Endothelial cell of umbilical vein (primary cell): ENCODE results near the gene SIPA1L3. TPM values are rescaled to one million over a fixed set of nuclear protein-coding genes. Genes with fewer than 3 reads are reported as not detected.

Experiments
- BruUV-seq: library from RNA; stranded (reverse); fragments of 400-500 nt; replicated peaks from 2 replicates; lab custom pipeline; 2021; lab: Mats Ljungman, UMichigan
- CTCF ChIA-PET: fragments of 300-600, 350-600 bp; sonication (Branson Sonifier 250); formaldehyde crosslinking; loops from one replicate; lab custom pipeline; 2021; ENCODE audit warnings: antibody characterized with exemption, inconsistent platforms; lab: Charles Lee
- POLR2A ChIA-PET: fragments of 300-600, 350-600 bp; sonication (Branson Sonifier 250); formaldehyde crosslinking; loops from one replicate; lab custom pipeline; 2021; ENCODE audit warnings: antibody characterized with exemption, inconsistent platforms; lab: Charles Lee
- DNase-seq: peaks from one replicate; pipeline ENCODE4 v3.0.0-alpha.2; 2011; ENCODE audit warnings: low read depth, low spot score
- FAIRE-seq: peaks from 2 replicates; lab custom pipeline; 2011; peaks lifted over from hg19 to GRCh38; lab: Jason Lieb, UNC
- H2AFZ ChIP-seq: 2 replicates; pipeline ENCODE4 v1.6.0; 2012; ENCODE audit warnings: low read depth, low read length, control low read depth, inconsistent platforms
- H3K27ac ChIP-seq: 2 replicates; pipeline ENCODE4 v1.5.1; 2011; ENCODE audit warnings: low read depth, mild to moderate bottlenecking, control low read depth, low read length, moderate library complexity; ENCODE audit not compliant: insufficient read depth
- H3K27me3 ChIP-seq, 2 experiments: 2 replicates each; pipeline versions ENCODE4 v1.6.0 to v1.6.1; 2011; ENCODE audit warnings: low read length in 2 of 2, mixed read lengths in 1 of 2; ENCODE audit not compliant: control insufficient read depth in 2 of 2, insufficient read depth in 2 of 2
- H3K36me3 ChIP-seq, 2 experiments: 2 replicates in 1 of 2; 3 replicates in 1 of 2; pipeline ENCODE4 v1.5.1; 2011; ENCODE audit warnings: low read length in 2 of 2, mild to moderate bottlenecking in 1 of 2, moderate library complexity in 1 of 2; ENCODE audit not compliant: control insufficient read depth in 2 of 2, insufficient read depth in 2 of 2; ENCODE audit errors: extremely low read depth in 1 of 2
- H3K4me1 ChIP-seq: 3 replicates; pipeline ENCODE4 v1.5.1; 2011; ENCODE audit warnings: mild to moderate bottlenecking, low read length; ENCODE audit not compliant: control insufficient read depth, insufficient read depth; ENCODE audit errors: extremely low read depth
- H3K4me2 ChIP-seq: 2 replicates; pipeline ENCODE4 v1.6.1; 2011; ENCODE audit warnings: low read length, control low read depth, mixed read lengths; ENCODE audit not compliant: insufficient read depth
- H3K4me3 ChIP-seq, 3 experiments: fragments of 200-600 bp in 1 of 3; sonication (generic), shearing (Covaris generic) in 1 of 3; replicated peaks in 1 of 3; 2 replicates each; pipeline ENCODE4 v1.5.1; 2011 to 2016; ENCODE audit warnings: control low read depth in 3 of 3, low read length in 3 of 3, mild to moderate bottlenecking in 2 of 3, inconsistent platforms in 1 of 3, low read depth in 1 of 3, moderate library complexity in 1 of 3; ENCODE audit not compliant: insufficient read depth in 1 of 3
- H3K79me2 ChIP-seq: 2 replicates; pipeline ENCODE4 v1.6.0; 2012; ENCODE audit warnings: low read length, inconsistent platforms; ENCODE audit not compliant: control insufficient read depth, insufficient read depth
- H3K9ac ChIP-seq: replicated peaks from 2 replicates; pipeline ENCODE3; 2011; ENCODE audit warnings: low read length, control low read depth; ENCODE audit not compliant: insufficient read depth; ENCODE audit errors: extremely low read depth
- H3K9me1 ChIP-seq: replicated peaks from 3 replicates; pipeline ENCODE4 v1.6.0; 2011; ENCODE audit warnings: mild to moderate bottlenecking, low read length; ENCODE audit not compliant: control insufficient read depth, insufficient read depth; ENCODE audit errors: extremely low read depth
- H3K9me3 ChIP-seq: replicated peaks from 2 replicates; pipeline ENCODE4 v1.5.1; 2012; ENCODE audit warnings: low read length, inconsistent platforms; ENCODE audit not compliant: control insufficient read depth, insufficient read depth
- H4K20me1 ChIP-seq: replicated peaks from 2 replicates; pipeline ENCODE3; 2011; ENCODE audit warnings: mild to moderate bottlenecking, low read length; ENCODE audit not compliant: control insufficient read depth, insufficient read depth; ENCODE audit errors: extremely low read depth
- EZH2 ChIP-seq: IDR thresholded peaks from 2 replicates; pipeline ENCODE4 v1.6.1; 2012; ENCODE audit warnings: borderline replicate concordance, low read depth, mild to moderate bottlenecking, moderate library complexity, low read length, inconsistent platforms; ENCODE audit not compliant: severe bottlenecking
- FOS ChIP-seq: IDR thresholded peaks from 2 replicates; pipeline ENCODE4 v1.6.1; 2011; ENCODE audit warnings: mild to moderate bottlenecking, low read length, moderate library complexity, borderline replicate concordance; ENCODE audit not compliant: insufficient read depth
- GATA2 ChIP-seq: IDR thresholded peaks from 2 replicates; pipeline ENCODE4 v1.7.0; 2011; ENCODE audit warnings: low read depth, mild to moderate bottlenecking, moderate library complexity, mixed read lengths, low read length; ENCODE audit not compliant: insufficient read length, insufficient read depth
- JUN ChIP-seq: IDR thresholded peaks from 2 replicates; pipeline ENCODE4 v1.6.1; 2011; ENCODE audit warnings: borderline replicate concordance, low read depth; ENCODE audit not compliant: insufficient read length, insufficient read depth
- MYC ChIP-seq: IDR thresholded peaks from one replicate; pipeline ENCODE4 v1.6.1; 2011; ENCODE audit warnings: mild to moderate bottlenecking, low read depth, low read length
- POLR2A ChIP-seq: IDR thresholded peaks from 2 replicates; pipeline ENCODE4 v1.6.1; 2012; ENCODE audit warnings: low read depth, mild to moderate bottlenecking, control low read depth, low read length
- POLR2AphosphoS5 ChIP-seq: IDR thresholded peaks from 2 replicates; pipeline ENCODE4 v1.6.1; 2012; ENCODE audit warnings: low read depth, mild to moderate bottlenecking, control low read depth, low read length, moderate library complexity; ENCODE audit not compliant: insufficient read depth
- dilution Hi-C: fragments of 300-500 bp; cut with MboI; formaldehyde crosslinking; loops from one replicate; pipeline ENCODE4 v1.15.0; 2019; ENCODE audit warnings: low sequenced_read_pairs; ENCODE audit not compliant: extremely low pct_ligation_motif_present
- intact Hi-C: fragments of 100-400 bp; cut with micrococcal nuclease; formaldehyde crosslinking; loops from one replicate; pipeline ENCODE4 v1.10.0; 2022
- polyA plus RNA-seq, 4 experiments: library from polyadenylated mRNA; depleted of rRNA in 3 of 4; stranded (reverse) in 3 of 4; unstranded in 1 of 4; fragments of >200 nt; gene quantifications; 2 replicates each; pipeline versions ENCODE4 v1.2.1 to v1.2.3, GENCODE V29; 2011 to 2012; ENCODE audit warnings: missing spikeins in 1 of 4
- total RNA-seq: library from RNA; stranded (reverse); gene quantifications from 2 replicates; pipeline ENCODE4 v1.2.3, GENCODE V29; 2021
- TF ChIP-seq, protein P1 (sequence below): IDR thresholded peaks from 2 replicates; pipeline ENCODE4 v1.6.1; 2011; ENCODE audit not compliant: insufficient read depth, insufficient read length
- TF ChIP-seq, protein P2 (sequence below), 2 donors: IDR thresholded peaks; 1 replicate in 1 of 2; 2 replicates in 1 of 2; pipeline ENCODE4 v1.5.1; 2011; ENCODE audit warnings: low read length in 2 of 2, mild to moderate bottlenecking in 2 of 2, moderate library complexity in 2 of 2, control low read depth in 1 of 2, inconsistent platforms in 1 of 2, low read depth in 1 of 2; ENCODE audit not compliant: insufficient read depth in 1 of 2; ENCODE audit errors: extremely low read depth in 1 of 2

SIPA1L3 gene
- total and polyA plus RNA-seq, 2 donors (not counting 3 experiments of a cell fraction or from before 2014, with no cell fraction given): 14.2 to 47.2 TPM

DNA sequence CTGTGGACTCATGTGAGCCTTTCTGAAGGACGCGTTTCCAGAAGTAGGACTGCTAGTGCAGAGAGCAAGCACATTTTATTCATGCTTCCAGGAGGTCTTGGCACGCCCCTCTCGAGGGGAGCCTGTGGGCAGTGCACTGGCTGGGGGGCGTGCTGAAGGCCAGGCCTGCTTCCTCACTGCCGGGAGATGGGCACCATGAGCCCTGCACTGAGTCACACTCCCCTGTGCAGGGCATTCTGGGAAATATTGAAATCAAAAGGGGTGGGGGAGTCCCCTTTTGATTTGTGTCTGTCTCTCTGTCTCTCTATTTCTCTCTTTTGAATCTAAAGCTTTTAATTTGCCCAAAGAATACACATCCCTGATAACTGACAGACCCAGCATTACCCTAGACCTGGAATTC is 283.1 kb downstream of the SIPA1L3 start:
- Histone ChIP-seq H3K27me3 (no peaks in the 10 kb centered on the region), H3K9me1 (no peaks in the 10 kb centered on the region), H2AFZ (no peak overlapping the region), H3K27ac (no peak overlapping the region), H3K4me1 (no peaks in the 10 kb centered on the region), H3K9me3 (no peaks in the 10 kb centered on the region), H3K9ac (no peak overlapping the region), H3K4me3 (no peak overlapping the region), H3K4me2 (no peak overlapping the region), H3K79me2 (no peaks in the 10 kb centered on the region), H3K36me3 (peaks cover 0 to 4% of the 10 kb centered on the region in 2 experiments), H4K20me1 (no peaks in the 10 kb centered on the region)
- no TSS peak for BruUV-seq
- DNase-seq (peak; percentile 24), FAIRE-seq (no peak)
- TF ChIP-seq FOS: no peak
- TF ChIP-seq MYC: no peak
- TF ChIP-seq POLR2A: no peak
- no peak for TF ChIP-seq GATA2
- TF ChIP-seq JUN: no peak
- no peak for TF ChIP-seq EZH2
- TF ChIP-seq, protein P1, sequence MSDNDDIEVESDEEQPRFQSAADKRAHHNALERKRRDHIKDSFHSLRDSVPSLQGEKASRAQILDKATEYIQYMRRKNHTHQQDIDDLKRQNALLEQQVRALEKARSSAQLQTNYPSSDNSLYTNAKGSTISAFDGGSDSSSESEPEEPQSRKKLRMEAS: no peak
- TF ChIP-seq POLR2AphosphoS5: no peak
- TF ChIP-seq, protein P2, sequence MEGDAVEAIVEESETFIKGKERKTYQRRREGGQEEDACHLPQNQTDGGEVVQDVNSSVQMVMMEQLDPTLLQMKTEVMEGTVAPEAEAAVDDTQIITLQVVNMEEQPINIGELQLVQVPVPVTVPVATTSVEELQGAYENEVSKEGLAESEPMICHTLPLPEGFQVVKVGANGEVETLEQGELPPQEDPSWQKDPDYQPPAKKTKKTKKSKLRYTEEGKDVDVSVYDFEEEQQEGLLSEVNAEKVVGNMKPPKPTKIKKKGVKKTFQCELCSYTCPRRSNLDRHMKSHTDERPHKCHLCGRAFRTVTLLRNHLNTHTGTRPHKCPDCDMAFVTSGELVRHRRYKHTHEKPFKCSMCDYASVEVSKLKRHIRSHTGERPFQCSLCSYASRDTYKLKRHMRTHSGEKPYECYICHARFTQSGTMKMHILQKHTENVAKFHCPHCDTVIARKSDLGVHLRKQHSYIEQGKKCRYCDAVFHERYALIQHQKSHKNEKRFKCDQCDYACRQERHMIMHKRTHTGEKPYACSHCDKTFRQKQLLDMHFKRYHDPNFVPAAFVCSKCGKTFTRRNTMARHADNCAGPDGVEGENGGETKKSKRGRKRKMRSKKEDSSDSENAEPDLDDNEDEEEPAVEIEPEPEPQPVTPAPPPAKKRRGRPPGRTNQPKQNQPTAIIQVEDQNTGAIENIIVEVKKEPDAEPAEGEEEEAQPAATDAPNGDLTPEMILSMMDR (IDR thresholded peaks at IDR 0.05; ENCODE audit: extremely low read depth in 1 of 2, insufficient read depth in 1 of 2, low read depth in 1 of 2, low read length in 2 of 2): no peak
- ChIA-PET CTCF (interaction anchor here (2.1 kb wide), 1 partner anchor 287 kb away, joined by 9 read pairs; no protein-coding TSS in a partner anchor), POLR2A (no interaction called here)
- dilution Hi-C loops: no loop called here
- intact Hi-C loops: no loop called here
